ENCODE measurements around the gene MOK.

MOK gene

DNA sequence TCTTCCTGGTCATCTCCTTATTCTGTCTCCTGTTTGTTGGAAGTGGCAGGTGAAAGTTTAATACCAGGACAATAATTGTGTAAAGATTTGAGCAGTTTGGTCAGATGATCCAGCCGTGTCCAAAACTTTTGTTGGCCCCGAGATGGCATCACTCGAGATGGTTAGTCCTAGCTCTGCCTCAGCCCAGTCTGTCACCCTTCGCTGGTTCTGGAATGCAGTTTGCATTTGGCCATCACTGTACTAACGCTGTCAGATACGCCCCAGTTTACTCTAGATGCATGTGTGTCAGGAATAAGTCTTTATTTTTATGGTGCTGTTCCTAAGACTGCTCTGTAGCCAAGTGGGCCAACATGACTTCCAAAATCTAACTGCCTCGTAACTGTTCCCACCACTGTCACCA lies 79.6 kb downstream of the MOK start:
- no peak for DNase-seq (ENCODE audit: low spot score)

DNA sequence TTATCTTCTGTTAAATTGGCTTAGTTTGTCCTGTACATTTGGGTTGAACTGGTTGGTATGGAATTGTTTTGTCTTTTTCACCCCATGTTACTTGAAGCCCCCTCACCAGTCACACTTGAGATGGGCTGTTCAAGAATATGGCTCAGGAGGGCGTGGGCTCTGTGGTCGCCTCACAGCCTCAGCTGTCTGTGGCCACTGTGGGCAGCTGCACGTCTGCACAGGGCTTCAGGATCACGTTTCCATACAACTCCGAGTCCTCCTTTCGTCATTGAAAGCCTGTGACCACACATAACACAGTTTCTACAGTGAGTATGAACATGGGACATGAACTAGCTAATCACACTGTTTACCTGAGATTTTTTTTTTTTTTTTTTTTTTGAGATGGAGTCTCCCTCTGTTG lies 81.3 kb downstream of the MOK start:
- no peak for DNase-seq (ENCODE audit: low spot score)

DNA sequence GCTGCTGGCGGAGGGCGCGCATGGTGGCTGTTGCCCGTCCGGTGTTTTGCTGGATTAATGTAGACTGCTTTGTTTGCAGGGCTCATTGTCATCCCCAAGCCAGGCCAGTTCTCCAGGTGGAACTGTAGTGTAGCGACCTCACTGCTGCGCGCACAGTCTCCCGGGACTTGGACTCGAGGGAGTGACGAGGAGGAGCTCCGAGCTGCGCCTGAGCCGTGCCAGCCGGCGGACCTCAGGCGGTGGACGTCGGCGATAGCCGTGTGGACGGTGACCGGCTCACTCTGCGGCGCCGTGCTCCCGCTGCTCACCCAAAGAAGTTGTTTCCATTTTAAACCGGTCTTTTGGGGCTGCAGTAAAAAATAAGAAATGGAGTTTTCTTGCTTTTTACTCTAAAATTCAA lies 82.2 kb downstream of the MOK start:
- DNase-seq (ENCODE audit: low spot score): no peak

DNA sequence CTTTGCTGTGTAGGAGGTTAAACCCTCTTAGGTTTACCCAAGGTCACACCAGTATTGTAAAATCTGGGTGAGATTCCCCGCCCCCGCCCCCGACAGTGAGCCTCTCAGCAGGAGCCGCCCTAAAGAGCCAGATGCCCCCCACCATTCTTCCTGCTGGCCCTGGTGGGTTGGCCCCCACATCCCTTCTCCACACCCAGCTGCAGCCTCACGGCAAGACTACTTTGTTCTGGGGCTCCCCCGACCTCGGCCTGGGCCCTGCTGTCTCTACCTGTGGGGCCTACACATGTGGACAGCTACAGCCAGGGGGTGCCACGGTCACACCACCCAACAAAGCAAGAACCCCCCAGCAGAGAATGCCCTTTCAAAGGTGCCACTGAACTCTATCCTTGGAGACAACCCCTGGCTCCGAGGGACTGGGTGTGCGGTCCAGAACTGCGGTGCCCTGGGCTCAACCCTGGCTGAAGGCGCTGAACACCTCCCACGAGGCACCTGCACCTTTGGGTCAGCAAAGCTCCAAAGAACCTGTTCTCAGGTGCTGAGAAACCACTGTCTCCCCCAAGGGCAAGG lies 82.9 kb downstream of the MOK start:
- no peak for DNase-seq (ENCODE audit: low spot score)

DNA sequence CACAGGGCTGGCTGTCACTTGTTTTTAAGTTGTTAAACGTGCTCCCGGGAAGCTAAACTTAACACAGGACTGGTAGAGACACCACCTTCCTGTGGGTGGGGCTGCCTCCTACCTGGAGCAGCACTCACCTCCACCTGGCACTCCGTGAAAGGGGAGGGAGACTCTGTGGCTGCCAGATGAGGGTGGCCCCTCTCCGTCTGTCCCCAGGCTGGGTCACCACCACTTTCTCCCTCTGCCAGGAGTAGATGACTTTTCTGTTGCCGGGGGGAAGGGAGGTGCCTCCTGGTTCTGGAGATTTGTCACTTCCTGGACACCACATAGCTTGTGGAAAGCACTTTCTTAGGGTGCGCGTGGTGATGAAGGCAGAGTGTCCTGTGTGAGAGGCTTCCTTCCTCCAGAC lies 83.9 kb downstream of the MOK start:
- peak; percentile 61 for DNase-seq (ENCODE audit: low spot score)

DNA sequence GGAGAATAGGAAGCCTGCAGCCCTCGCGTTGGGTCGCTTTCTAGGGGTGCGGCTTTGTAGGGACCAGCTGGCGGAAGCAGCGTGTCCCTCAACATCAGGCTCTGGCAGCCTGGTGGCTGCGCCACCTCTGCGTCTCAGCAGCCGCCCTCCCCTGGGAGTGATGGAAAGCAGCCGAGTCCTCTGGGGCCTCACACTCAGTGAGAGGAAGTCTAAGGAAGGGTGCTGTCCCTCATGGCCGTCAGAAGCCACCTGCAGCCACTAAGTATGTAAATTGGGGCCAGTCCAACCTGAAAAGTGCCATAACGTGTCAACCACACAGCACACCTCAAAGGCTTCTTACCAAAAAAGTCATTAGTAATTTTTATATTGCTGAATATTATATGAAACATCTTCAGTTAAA lies 84.9 kb downstream of the MOK start:
- DNase-seq (ENCODE audit: low spot score): no peak

DNA sequence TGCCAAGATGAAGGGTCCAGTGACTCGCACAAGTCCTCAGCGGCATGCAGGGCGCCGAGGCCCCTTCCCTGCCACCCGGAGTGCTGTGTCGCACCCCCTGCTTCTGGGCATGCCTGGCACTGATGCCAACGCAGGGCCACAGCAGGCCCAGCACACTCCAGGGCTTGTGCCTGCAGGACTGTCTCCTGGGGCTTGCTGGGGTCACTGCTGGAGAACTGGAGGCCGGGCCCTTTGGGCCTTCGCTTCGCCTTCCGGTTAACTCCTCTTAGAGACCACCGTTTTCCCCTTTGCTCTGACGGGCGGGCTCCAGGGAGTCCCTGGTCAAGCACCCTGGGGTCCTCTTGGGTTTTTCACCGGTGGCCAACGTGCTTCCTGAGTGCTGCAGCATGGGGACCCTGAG lies 85.6 kb downstream of the MOK start:
- no peak for DNase-seq (ENCODE audit: low spot score)

DNA sequence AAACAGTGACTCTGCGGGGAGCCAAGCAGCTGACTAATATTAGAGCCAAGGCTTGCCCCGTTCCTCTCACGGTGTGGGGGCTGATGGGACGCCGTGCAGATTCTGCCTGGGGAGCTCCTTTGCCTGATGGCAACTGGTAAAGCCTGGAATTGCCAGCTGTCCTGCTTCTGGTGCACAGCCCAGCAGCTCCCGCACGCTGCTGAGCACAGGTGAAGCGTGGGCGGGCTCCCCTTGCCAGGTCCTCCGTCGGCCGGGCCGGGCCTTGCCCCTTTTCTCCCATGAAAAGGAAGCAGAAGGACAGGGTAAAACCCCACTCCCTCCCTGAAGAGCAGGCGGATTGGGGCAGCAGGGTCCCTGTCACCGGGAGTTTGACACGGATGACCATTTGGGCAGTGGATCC lies 86.3 kb downstream of the MOK start:
- DNase-seq (ENCODE audit: low spot score): no peak

DNA sequence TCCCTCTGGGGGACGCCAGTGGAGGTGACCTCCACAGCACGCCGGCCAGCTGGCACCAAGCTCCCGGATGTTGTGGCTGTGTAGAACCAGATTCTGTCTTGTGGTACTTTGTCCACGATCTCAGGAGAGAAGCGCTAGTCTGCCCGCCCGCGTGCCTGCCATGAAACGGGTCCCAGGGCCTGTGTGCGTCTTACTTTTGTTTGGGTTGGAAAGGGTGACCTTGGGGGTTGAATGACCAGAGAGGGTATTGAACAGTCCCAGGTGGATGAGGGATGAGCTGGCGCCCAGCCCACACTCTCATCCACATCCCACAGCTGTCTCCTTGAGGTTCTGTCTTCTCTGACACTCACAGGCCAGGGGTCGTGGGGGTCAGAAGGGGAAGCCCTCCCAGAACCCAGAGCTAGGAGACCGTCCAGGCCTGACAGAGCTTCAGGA lies 87.0 kb downstream of the MOK start:
- DNase-seq (ENCODE audit: low spot score): no peak

DNA sequence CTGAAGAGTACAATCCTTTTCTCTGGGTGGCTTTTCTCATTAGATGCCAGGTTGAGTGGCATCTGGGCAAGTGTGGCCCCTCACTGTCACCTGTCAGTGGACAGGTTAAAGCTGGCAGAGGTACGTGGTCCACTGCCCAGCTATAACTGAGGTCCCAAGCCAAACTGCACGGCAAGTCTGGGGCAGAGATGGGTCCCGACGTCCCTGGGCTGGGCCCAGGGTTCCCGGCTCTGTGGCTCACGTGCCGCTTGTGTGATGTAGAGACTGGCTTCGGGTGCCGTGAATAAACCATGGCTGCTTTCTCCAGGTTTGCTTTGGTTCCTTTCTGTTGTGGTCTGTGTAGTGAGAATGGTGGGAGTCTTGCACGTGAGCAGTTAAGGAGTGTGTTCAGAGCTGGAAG lies 87.6 kb downstream of the MOK start:
- no peak for DNase-seq (ENCODE audit: low spot score)

DNA sequence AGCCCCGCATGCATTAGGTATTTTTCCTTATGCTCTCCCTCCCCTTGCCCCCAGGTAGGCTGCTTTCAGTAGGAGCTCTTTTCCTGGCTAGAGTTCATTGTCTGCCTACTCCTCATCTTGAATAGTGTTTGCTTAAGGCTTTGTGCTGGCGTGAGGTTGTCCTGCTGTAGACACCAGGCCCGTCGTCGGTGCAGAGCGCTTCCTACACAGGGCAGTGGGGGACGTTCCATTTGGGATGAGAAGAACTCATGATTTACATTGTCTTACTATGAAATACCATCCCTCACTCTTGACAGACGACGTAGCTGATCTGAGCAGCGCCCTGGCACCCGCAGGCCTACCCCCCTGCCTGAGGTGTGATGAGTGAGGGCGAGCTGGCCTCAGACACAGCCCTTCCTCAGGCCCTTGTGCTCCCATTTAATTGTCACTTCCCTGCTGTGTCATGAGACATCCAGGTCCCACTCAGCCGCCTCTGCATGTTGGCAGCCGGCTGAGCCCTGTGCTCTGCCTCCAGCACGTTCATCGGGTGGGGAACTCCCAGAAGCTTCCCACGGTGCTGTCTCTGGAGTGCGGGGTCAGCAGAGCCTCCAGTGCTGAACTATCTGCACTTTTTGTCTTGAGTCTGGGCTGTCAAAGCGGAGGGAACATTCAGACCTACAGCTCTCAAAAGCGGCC lies 89.3 kb downstream of the MOK start:
- no peak for DNase-seq (ENCODE audit: low spot score)

DNA sequence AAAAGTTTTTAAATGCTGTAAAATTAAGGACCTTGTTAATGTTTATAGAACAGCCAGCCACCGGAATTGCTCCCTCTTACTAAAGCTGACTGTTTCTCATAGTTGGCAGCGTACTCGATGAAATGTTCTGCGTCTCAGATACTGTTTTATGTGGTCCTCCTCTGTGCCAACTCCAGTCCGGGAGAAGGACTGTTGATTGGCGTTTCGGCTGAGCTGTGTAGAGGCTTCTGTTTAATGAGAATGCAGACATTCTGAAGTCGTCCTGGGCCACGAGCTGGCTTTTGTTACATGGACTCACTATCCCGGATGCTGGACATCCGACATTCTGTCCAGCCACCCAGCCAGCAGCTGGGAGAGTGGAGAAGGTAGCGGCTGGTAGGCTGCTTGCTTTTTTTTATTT lies 89.9 kb downstream of the MOK start:
- peak; percentile 60 for DNase-seq (ENCODE audit: low spot score)

DNA sequence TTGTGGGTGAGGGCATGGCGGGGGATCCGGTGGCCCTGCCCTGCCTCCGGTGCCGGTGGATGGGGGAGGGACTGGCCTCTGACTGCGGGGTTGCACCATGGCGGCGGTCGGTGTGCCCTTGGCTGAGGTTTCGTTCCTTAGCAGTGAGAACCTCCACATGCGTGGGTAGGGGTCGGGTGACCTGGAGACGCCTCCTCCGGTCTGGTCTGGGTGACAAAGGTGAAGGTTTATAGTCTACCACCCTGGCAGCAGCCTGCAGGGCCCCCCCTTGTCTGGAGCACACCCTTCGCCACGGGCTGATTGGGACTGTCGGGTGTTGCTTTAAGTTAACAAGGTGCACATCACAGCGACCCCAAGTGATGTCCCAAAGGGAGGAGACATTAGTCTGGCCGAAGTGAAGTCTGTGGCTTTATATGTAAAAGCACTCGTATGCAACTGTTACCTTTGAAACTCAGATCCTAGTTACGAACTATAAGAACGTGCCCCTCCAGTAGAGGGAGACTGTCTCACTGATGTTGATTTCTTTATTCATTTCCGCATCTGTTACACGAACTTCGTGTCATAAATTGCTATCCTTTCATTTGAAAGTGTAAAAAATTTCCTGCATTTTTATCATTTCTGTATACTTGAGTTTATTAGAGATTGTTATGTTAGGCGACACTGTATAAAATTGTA lies 90.8 kb downstream of the MOK start:
- DNase-seq (ENCODE audit: low spot score): no peak

DNA sequence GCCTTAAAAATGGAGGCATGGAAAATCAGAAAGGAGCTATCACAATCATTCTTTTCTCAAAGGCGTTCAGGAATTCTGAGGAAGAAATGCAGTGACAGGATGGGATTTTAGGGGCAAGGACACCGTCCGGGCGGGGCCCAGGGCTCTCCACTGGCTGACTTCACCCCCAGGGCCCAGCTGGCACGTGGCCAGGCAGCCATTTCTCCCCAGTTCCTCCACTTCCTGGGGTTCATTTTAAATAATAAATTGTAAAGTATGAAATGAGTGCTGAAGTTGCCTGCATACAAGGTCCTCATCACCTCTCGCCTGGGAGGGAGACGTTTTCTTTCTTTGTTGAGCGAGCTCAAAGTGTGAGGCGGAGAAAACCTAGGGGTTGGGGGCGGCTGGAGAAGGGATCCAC lies 91.5 kb downstream of the MOK start:
- DNase-seq (ENCODE audit: low spot score): no peak

DNA sequence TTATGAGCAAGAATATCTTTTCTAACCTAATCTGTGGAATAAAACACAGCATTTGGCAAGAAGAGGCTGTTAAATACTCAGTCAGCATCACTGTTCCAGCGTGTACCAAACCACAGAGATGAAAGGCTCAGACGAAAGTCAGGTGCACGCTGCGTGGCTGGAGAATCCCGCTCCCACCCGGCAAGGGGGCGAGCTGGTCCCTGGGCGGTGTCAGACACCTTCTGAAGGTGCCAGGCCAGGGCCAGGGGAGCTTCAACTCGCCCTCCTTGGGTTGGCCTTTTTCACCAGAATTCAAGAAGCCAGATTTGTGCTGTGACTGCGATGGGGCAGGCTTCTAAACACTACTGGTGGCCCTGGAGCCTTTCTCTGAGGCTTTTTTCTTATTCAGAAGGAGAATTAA lies 92.1 kb downstream of the MOK start:
- no peak for DNase-seq (ENCODE audit: low spot score)

DNA sequence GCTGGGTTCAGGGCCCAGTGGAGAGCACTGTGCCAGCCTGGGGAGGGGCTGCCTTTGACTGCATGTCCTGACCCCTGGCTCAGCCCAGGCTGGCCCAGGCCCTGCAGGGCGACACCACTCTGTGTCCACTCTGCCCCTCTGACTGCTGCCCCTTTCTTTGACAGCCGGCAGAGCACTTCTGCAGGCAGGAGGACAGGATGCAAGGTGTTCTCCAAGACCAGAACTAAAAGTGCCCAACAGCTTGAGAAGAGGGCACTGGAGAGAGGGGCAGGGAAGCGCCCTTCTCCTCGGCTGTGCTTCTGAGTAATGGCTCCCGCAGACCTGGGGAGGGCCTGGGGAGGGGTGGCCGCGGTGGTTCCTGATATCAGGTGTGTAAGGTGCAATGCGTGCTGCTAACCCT lies 92.6 kb downstream of the MOK start:
- no peak for DNase-seq (ENCODE audit: low spot score)

DNA sequence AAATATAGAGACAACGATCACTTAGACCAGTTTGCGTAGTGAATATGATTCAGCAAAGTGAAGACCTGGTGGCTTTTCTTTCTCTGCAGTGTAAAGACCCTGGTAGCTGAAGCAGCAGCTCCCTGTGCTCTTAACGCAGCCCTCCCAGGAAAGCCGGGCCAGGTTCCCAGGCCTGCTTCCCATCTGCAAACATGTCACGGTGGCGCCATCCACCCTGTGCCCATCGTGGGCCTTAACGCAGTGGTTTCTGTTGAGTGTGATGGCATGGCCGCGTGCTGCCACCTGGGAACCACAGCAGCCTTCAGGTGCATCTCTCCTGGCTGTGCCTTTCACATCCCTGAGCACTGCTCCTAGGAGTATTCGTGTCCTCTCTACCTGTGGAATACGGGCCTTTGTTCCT lies 93.7 kb downstream of the MOK start:
- DNase-seq (ENCODE audit: low spot score): no peak

DNA sequence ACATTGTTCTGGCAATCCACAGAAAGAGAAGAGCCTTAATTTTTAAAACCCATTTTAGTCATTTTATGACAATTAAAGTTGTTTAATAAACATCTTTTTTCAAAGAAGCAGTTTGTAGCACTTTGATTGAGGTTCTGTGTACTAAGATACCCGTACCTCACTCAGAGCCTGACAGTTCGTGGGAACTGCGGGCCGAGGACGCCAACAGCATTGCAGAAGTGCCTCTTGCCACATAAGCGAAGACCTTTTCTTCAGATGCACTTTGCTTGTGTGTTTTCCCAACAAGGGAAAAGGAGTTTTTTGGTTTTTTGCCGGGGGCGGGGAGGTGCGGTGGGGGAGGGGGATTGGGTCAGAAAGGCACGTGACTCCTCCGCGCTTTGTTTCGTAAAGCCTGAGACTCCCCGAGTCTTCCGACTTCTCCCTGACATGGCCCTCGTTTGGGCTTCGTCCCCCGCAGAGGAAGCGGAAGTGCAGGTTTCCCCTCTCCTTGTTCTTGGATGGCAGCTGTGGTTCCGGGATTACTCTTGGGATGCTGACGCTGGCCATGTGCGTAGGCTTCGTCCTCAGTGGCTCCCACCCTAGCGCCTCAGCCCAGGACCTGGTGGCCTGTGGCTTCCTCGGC lies 94.4 kb downstream of the MOK start:
- DNase-seq (ENCODE audit: low spot score): no peak

DNA sequence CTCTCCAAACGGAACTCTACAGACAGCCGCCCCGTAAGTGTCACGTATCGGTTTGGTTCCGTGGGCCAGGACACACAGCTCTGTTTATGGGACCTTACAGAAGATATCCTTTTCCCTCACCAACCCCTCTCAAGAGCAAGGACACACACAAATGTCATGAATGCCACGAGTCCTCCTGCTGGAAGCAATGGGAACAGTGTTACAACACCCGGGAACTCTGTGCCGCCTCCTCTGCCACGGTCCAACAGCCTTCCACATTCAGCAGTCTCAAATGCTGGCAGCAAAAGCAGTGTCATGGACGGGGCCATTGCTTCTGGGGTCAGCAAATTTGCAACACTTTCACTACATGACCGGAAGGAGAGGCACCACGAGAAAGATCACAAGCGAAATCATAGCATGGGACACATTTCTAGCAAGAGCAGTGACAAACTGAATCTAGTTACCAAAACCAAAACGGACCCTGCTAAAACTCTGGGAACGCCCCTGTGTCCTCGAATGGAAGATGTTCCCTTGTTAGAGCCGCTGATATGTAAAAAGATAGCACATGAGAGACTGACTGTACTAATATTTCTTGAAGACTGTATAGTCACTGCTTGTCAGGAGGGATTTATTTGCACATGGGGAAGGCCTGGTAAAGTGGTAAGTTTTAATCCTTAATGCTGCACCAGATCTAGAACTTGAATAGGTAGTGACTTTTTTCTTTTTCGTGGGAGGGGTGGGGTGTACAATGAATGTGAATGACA lies 95.6 kb downstream of the MOK start:
- peak; percentile 67 for DNase-seq (ENCODE audit: low spot score)

DNA sequence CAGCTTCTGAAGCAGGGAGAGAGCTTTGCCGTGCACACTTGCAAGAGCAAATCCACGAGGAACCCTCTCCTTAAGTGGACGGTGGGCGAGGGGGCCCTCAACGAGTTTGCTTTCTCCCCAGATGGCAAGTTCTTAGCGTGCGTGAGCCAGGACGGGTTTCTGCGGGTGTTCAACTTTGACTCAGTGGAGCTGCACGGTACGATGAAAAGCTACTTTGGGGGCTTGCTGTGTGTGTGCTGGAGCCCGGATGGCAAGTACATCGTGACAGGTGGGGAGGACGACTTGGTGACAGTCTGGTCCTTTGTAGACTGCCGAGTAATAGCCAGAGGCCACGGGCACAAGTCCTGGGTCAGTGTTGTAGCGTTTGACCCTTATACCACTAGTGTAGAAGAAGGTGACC lies 96.2 kb downstream of the MOK start:
- no peak for DNase-seq (ENCODE audit: low spot score)

DNA sequence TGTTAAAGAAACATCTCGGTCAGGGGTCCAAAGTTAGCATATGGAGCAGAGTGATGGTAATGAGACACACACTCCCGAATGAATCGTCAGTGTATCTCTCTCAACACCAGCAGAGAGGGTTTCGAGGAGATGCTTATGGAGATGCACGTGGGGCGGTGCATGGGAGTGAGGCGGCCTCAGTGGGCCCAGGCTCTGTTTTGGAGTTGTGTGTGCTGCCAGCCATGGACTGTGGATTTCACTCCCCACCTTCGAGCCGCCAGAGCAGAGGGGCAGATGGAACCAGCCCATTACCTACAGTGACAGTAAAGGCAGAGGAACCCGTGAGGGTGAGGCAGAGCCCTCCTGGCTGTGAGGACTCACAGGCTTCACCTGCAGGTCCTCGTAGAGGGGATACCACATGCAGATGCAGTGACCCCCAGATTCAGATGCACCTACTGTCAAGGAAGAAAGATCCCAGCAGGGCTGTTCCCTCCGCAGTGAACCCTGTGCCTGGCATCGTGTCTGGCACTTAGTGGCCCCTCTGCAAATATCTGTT lies 97.1 kb downstream of the MOK start:
- no peak for DNase-seq (ENCODE audit: low spot score)

DNA sequence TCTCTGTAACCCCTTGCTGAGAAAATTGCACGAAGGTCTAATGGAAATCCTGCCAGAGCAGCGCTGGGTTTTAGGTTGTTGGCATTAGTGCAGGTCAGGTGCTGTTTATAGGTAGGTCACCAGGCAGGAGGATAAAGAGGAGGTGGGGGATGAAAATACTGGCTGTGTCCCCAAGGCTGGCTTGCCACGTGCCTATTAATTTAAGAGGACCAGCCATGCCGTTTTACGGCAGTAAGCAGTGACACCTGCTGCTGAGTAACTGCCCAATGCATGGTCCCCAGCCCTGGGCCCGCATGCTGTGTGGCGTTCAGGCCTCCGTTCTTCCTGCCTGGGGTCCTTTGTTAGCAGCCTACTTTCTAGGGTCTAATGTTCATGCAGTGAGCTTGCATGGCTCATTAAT lies 98.0 kb downstream of the MOK start:
- DNase-seq (ENCODE audit: low spot score): no peak
